ENCODE measurements around the gene WDR62. TPM values are rescaled to one million over a fixed set of nuclear protein-coding genes. Genes with fewer than 3 reads are reported as not detected.

The WDR62 gene
- total RNA-seq, 3 donors from 2014 or later (not counting 1 experiment from before 2014, with no cell fraction given) = 3.9 to 5.9 (median 4.8) TPM

GRCh38 chr19:36084231-36085009, 29.7 kb downstream of the WDR62 start:
- intact Hi-C loops (cut with micrococcal nuclease) = no loop called here
- Histone ChIP-seq H3K4me1 (ENCODE audit: control insufficient read depth, insufficient read depth, low read length) (no peaks in the 10 kb centered on the region), H3K4me3 (ENCODE audit: low read length) (no peak overlapping the region), H3K27me3 (ENCODE audit: control insufficient read depth, insufficient read depth, low read length) (no peaks in the 10 kb centered on the region), H3K27ac (ENCODE audit: low read length) (no peak overlapping the region), H3K36me3 (ENCODE audit: control insufficient read depth, insufficient read depth, low read length) (peaks cover 3% of the 10 kb centered on the region), H3K9me3 (ENCODE audit: control insufficient read depth, insufficient read depth, low read length) (no peaks in the 10 kb centered on the region)
- DNase-seq (no peak), ATAC-seq (no peak)
- H3K27ac Mint-ChIP-seq = no peak overlapping the region
- H3K4me3 Mint-ChIP-seq = no peak overlapping the region
- H3K27me3 Mint-ChIP-seq (ENCODE audit: low read depth in 2 of 2) = no peaks in the 10 kb centered on the region
- WGBS (ENCODE audit: insufficient coverage) = 99% methylated on average over 12 of the region's 12 CpGs
- H3K36me3 Mint-ChIP-seq = no peaks in the 10 kb centered on the region
- H3K9me3 Mint-ChIP-seq = no peaks in the 10 kb centered on the region
- no peak for TF ChIP-seq CTCF (IDR thresholded peaks at IDR 0.05)
- H3K4me1 Mint-ChIP-seq = no peaks in the 10 kb centered on the region

GRCh38 chr19:36086326-36086725, 31.6 kb downstream of the WDR62 start:
- ATAC-seq = no peak
- Histone ChIP-seq H3K9me3 (ENCODE audit: control insufficient read depth, insufficient read depth, low read length) (no peaks in the 10 kb centered on the region), H3K27me3 (ENCODE audit: control insufficient read depth, insufficient read depth, low read length) (no peaks in the 10 kb centered on the region), H3K27ac (ENCODE audit: low read length) (no peak overlapping the region), H3K4me1 (ENCODE audit: control insufficient read depth, insufficient read depth, low read length) (no peaks in the 10 kb centered on the region), H3K4me3 (ENCODE audit: low read length) (no peak overlapping the region), H3K36me3 (ENCODE audit: control insufficient read depth, insufficient read depth, low read length) (peaks cover 3% of the 10 kb centered on the region)
- Mint-ChIP-seq H3K36me3 (no peaks in the 10 kb centered on the region), H3K27ac (no peak overlapping the region), H3K4me3 (no peak overlapping the region), H3K27me3 (ENCODE audit: low read depth in 2 of 2) (no peaks in the 10 kb centered on the region), H3K9me3 (no peaks in the 10 kb centered on the region), H3K4me1 (no peaks in the 10 kb centered on the region)
- DNase-seq = no peak
- intact Hi-C loops (cut with micrococcal nuclease) = no loop called here
- WGBS (ENCODE audit: insufficient coverage) = 93% methylated on average over 9 of the region's 9 CpGs
- no peak for TF ChIP-seq CTCF (IDR thresholded peaks at IDR 0.05)

GRCh38 chr19:36089847-36090246, 35.1 kb downstream of the WDR62 start:
- H3K4me3 ChIP-seq (ENCODE audit: low read length) = no peak overlapping the region
- no peaks in the 10 kb centered on the region for H3K9me3 ChIP-seq (ENCODE audit: control insufficient read depth, insufficient read depth, low read length)
- H3K27ac ChIP-seq (ENCODE audit: low read length) = no peak overlapping the region
- 97% methylated on average over 5 of the region's 5 CpGs for WGBS (ENCODE audit: insufficient coverage)
- TF ChIP-seq CTCF (IDR thresholded peaks at IDR 0.05) = no peak
- no peaks in the 10 kb centered on the region for H3K27me3 ChIP-seq (ENCODE audit: control insufficient read depth, insufficient read depth, low read length)
- Mint-ChIP-seq H3K9me3 (no peaks in the 10 kb centered on the region), H3K4me1 (no peaks in the 10 kb centered on the region), H3K27ac (no peak overlapping the region), H3K27me3 (ENCODE audit: low read depth in 2 of 2) (no peaks in the 10 kb centered on the region), H3K36me3 (no peaks in the 10 kb centered on the region), H3K4me3 (no peak overlapping the region)
- no peaks in the 10 kb centered on the region for H3K36me3 ChIP-seq (ENCODE audit: control insufficient read depth, insufficient read depth, low read length)
- ATAC-seq (no peak), DNase-seq (no peak)
- intact Hi-C loops (cut with micrococcal nuclease) = no loop called here
- no peaks in the 10 kb centered on the region for H3K4me1 ChIP-seq (ENCODE audit: control insufficient read depth, insufficient read depth, low read length)

Data from natural killer cell (primary cell).